ENCODE data around the gene WWOX.

- no peak for TF ChIP-seq EP300 (IDR thresholded peaks at IDR 0.05)
- no peak for TF ChIP-seq POLR2A (IDR thresholded peaks at IDR 0.05)
These were observed 385.1 kb downstream of the WWOX start for GRCh38 chr16:78484509-78485058.
